Measurements from ENCODE around the gene FAM111A.
A peak's percentile ranks its signal among the peaks of the same experiment; 100 is the strongest.
"Not testable (repeated sequence)": the region's sequence is repeated elsewhere in the genome, so short reads cannot be mapped to it uniquely, and the experiment has no call there.

The FAM111A gene

GRCh38 chr11:59119826-59120225 lies 22.8 kb upstream of the FAM111A start:
- CTCF ChIA-PET: interaction anchor here (0.6 to 1.6 kb wide), 7 partner anchors 12 to 38 kb away, joined by 3 to 9 read pairs (median 4); partner anchors contain the start of gene FAM111B
- POLR2A ChIA-PET: no interaction called here
- DNase-seq (ENCODE audit: low read depth, low spot score): no peak
- H3K4me3 ChIP-seq (ENCODE audit: low read depth, low read length): no peak overlapping the region
- no peak for TF ChIP-seq CTCF (IDR thresholded peaks at IDR 0.05; ENCODE audit: insufficient read depth, low read length, missing control alignments)

GRCh38 chr11:59135648-59136461 lies 6.8 kb upstream of the FAM111A start:
- peak; percentile 100 for TF ChIP-seq CTCF (IDR thresholded peaks at IDR 0.05; ENCODE audit: insufficient read depth, low read length, missing control alignments)
- CTCF ChIA-PET: interaction anchor here (0.6 to 2.6 kb wide), 41 partner anchors 9 to 568 kb away, joined by 3 to 67 read pairs (median 6); partner anchors contain the start of gene FAM111B
- no peak for DNase-seq (ENCODE audit: low read depth, low spot score)
- POLR2A ChIA-PET: no interaction called here
- peak overlapping the region; percentile 30; the same call in 1 of the 2 replicates for H3K4me3 ChIP-seq (ENCODE audit: low read depth, low read length)

- POLR2A ChIA-PET; H3K4me3 ChIP-seq (ENCODE audit: low read depth, low read length); DNase-seq (ENCODE audit: low read depth, low spot score): not testable (repeated sequence)
- CTCF ChIA-PET: interaction anchor here (0.8 to 2.6 kb wide), 32 partner anchors 8 to 569 kb away, joined by 3 to 67 read pairs (median 7); partner anchors contain the start of gene FAM111B
Observed at GRCh38 chr11:59136551-59136950, 6.1 kb upstream of the FAM111A start.

GRCh38 chr11:59137190-59137589 lies 5.5 kb upstream of the FAM111A start:
- DNase-seq (ENCODE audit: low read depth, low spot score): no peak
- TF ChIP-seq CTCF (IDR thresholded peaks at IDR 0.05; ENCODE audit: insufficient read depth, low read length, missing control alignments): no peak
- no peak overlapping the region for H3K4me3 ChIP-seq (ENCODE audit: low read depth, low read length)
- ChIA-PET POLR2A (no interaction called here), CTCF (interaction anchor here (0.6 to 5.7 kb wide), 5 partner anchors 11 to 884 kb away, joined by 3 to 29 read pairs (median 4); no protein-coding TSS in a partner anchor)

GRCh38 chr11:59138643-59139042 lies 4.0 kb upstream of the FAM111A start:
- ChIA-PET CTCF (interaction anchor here (1.0 to 5.7 kb wide), 4 partner anchors 19 to 85 kb away, joined by 3 to 29 read pairs (median 6); no protein-coding TSS in a partner anchor), POLR2A (no interaction called here)
- DNase-seq (ENCODE audit: low read depth, low spot score): no peak
- no peak overlapping the region for H3K4me3 ChIP-seq (ENCODE audit: low read depth, low read length)
- TF ChIP-seq CTCF (IDR thresholded peaks at IDR 0.05; ENCODE audit: insufficient read depth, low read length, missing control alignments): no peak

- POLR2A ChIA-PET: no interaction called here
- H3K4me3 ChIP-seq (ENCODE audit: low read depth, low read length): no peak overlapping the region
- DNase-seq (ENCODE audit: low read depth, low spot score): no peak
- no peak for TF ChIP-seq CTCF (IDR thresholded peaks at IDR 0.05; ENCODE audit: insufficient read depth, low read length, missing control alignments)
- CTCF ChIA-PET: interaction anchor here (1.0 to 7.6 kb wide), 6 partner anchors 16 to 87 kb away, joined by 4 to 73 read pairs (median 13); partner anchors contain the start of genes DTX4 and FAM111B
Observed at GRCh38 chr11:59141191-59141590, 1.5 kb upstream of the FAM111A start.

Data from AG04449 (cell line).